ENCODE measurements around the gene ZSCAN10.
A peak's percentile ranks its signal among the peaks of the same experiment; 100 is the strongest.

The ZSCAN10 gene

GRCh38 chr16:3119701-3120408 is 20.8 kb upstream of the ZSCAN10 start:
- ChIA-PET POLR2A (ENCODE audit: low non-redundant PET) (no interaction called here), CTCF (interaction anchor here (1.0 to 1.2 kb wide), 4 partner anchors 10 to 88 kb away, joined by 3 to 5 read pairs (median 4); no protein-coding TSS in a partner anchor)
- TF ChIP-seq CTCF (conservative IDR thresholded peaks at IDR 0.05; ENCODE audit: low read depth), result no peak
- no peak for DNase-seq (ENCODE audit: low spot score)
- H3K27ac ChIP-seq, result no peak overlapping the region

- H3K27ac ChIP-seq, result no peak overlapping the region
These were observed 20.2 kb upstream of the ZSCAN10 start for GRCh38 chr16:3119286-3119685.

GRCh38 chr16:3118846-3119245 is 19.8 kb upstream of the ZSCAN10 start:
- H3K27ac ChIP-seq, result peak overlapping the region; percentile 40
- no peak for DNase-seq (ENCODE audit: low spot score)
- POLR2A ChIA-PET (ENCODE audit: low non-redundant PET), result no interaction called here
- TF ChIP-seq CTCF (conservative IDR thresholded peaks at IDR 0.05; ENCODE audit: low read depth), result no peak
- CTCF ChIA-PET, result interaction anchor here (0.6 to 1.2 kb wide), 4 partner anchors 11 to 134 kb away, joined by 3 to 5 read pairs (median 4); no protein-coding TSS in a partner anchor

More at GRCh38 chr16:3119286-3119685, 20.2 kb upstream of the ZSCAN10 start:
- no peak for TF ChIP-seq CTCF (conservative IDR thresholded peaks at IDR 0.05; ENCODE audit: low read depth)
- no peak for DNase-seq (ENCODE audit: low spot score)
- ChIA-PET CTCF (interaction anchor here (0.6 to 1.2 kb wide), 4 partner anchors 10 to 135 kb away, joined by 3 to 5 read pairs (median 4); no protein-coding TSS in a partner anchor), POLR2A (ENCODE audit: low non-redundant PET) (no interaction called here)

- peak overlapping the region; percentile 40 for H3K27ac ChIP-seq
- TF ChIP-seq CTCF (conservative IDR thresholded peaks at IDR 0.05; ENCODE audit: low read depth), result no peak
- ChIA-PET CTCF (interaction anchor here (0.6 to 1.2 kb wide), 2 partner anchors 59 to 134 kb away, joined by 3 read pairs; no protein-coding TSS in a partner anchor), POLR2A (ENCODE audit: low non-redundant PET) (no interaction called here)
- DNase-seq (ENCODE audit: low spot score), result no peak
These were observed 19.2 kb upstream of the ZSCAN10 start for GRCh38 chr16:3118204-3118790.

- peak overlapping the region; percentile 30 for H3K27ac ChIP-seq
- DNase-seq (ENCODE audit: low spot score), result no peak
- ChIA-PET CTCF (interaction anchor here (0.6 to 2.0 kb wide), 3 partner anchors 12 to 57 kb away, joined by 3 to 5 read pairs (median 4); no protein-coding TSS in a partner anchor), POLR2A (ENCODE audit: low non-redundant PET) (no interaction called here)
- no peak for TF ChIP-seq CTCF (conservative IDR thresholded peaks at IDR 0.05; ENCODE audit: low read depth)
These were observed 16.5 kb upstream of the ZSCAN10 start for GRCh38 chr16:3115561-3115960.

GRCh38 chr16:3115003-3115402 is 15.9 kb upstream of the ZSCAN10 start:
- H3K27ac ChIP-seq, result no peak overlapping the region
- no peak for DNase-seq (ENCODE audit: low spot score)
- ChIA-PET POLR2A (ENCODE audit: low non-redundant PET) (no interaction called here), CTCF (interaction anchor here (0.6 to 2.0 kb wide), 3 partner anchors 12 to 56 kb away, joined by 3 to 5 read pairs (median 4); no protein-coding TSS in a partner anchor)
- no peak for TF ChIP-seq CTCF (conservative IDR thresholded peaks at IDR 0.05; ENCODE audit: low read depth)
